ENCODE results near the gene RPL39L.
"Not testable (repeated sequence)": the region's sequence is repeated elsewhere in the genome, so short reads cannot be mapped to it uniquely, and the experiment has no call there.

RPL39L gene

GRCh38 chr3:187139126-187139894, at the start of gene RPL39L:
RPL39L (minus strand) TSS chr3:187139496; CDS start chr3:187121300, 18,196 bp downstream.
- H3K36me3 ChIP-seq (ENCODE audit: insufficient read depth, low read length): no peaks in the 10 kb centered on the region
- H3K27me3 ChIP-seq (ENCODE audit: control insufficient read depth in 1 of 2, insufficient read depth in 2 of 2, low read length in 2 of 2): no peaks in the 10 kb centered on the region
- H3K9me3 ChIP-seq (ENCODE audit: low read length): no peaks in the 10 kb centered on the region
- H3K27ac ChIP-seq (ENCODE audit: low read depth, low read length): peak within 1 kb of the TSS; percentile 50
- H3K9ac ChIP-seq (ENCODE audit: low read length): peak within 1 kb of the TSS; percentile 57
- peaks cover 3% of the 10 kb centered on the region for H3K4me1 ChIP-seq (ENCODE audit: insufficient read depth, low read length)
- H3K4me3 ChIP-seq (ENCODE audit: low read depth in 1 of 2, low read length in 2 of 2): peak within 1 kb of the TSS; percentile 64 to 83

DNA sequence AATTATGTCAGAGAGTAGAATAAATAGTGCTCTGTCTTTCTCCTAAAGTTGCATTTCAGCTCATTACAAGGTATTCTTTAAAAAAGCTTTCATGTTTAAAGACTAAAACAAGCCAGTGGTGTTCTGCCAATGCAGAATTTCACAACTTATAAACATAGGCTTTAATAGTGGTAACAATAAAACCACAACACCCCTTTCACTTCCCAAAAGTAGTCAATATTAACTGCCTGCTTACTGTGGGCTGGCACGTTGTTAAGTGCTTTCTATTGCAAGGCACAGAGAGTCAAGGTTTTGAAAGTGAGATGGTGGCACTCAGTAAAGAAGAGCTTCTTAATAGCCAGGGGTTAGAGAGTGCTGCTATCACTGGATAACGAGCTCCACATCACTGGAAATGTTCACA, 49.6 kb upstream of the RPL39L start:
- H3K27me3 ChIP-seq (ENCODE audit: control insufficient read depth in 1 of 2, insufficient read depth in 2 of 2, low read length in 2 of 2): no peaks in the 10 kb centered on the region
- no peaks in the 10 kb centered on the region for H3K9me3 ChIP-seq (ENCODE audit: low read length)
- H3K4me3 ChIP-seq (ENCODE audit: low read depth in 1 of 2, low read length in 2 of 2): no peak overlapping the region
- peaks cover 40% of the 10 kb centered on the region for H3K4me1 ChIP-seq (ENCODE audit: insufficient read depth, low read length)
- H3K9ac ChIP-seq (ENCODE audit: low read length): no peak overlapping the region
- no peaks in the 10 kb centered on the region for H3K36me3 ChIP-seq (ENCODE audit: insufficient read depth, low read length)
- H3K27ac ChIP-seq (ENCODE audit: low read depth, low read length): peak overlapping the region; percentile 80

- peak overlapping the region in 1 of 2 donors; percentile 21 for H3K4me3 ChIP-seq (ENCODE audit: low read depth in 1 of 2, low read length in 2 of 2)
- no peaks in the 10 kb centered on the region for H3K27me3 ChIP-seq (ENCODE audit: control insufficient read depth in 1 of 2, insufficient read depth in 2 of 2, low read length in 2 of 2)
- H3K9ac ChIP-seq (ENCODE audit: low read length): no peak overlapping the region
- peak overlapping the region; percentile 80 for H3K27ac ChIP-seq (ENCODE audit: low read depth, low read length)
- H3K9me3 ChIP-seq (ENCODE audit: low read length): no peaks in the 10 kb centered on the region
- H3K4me1 ChIP-seq (ENCODE audit: insufficient read depth, low read length): peaks cover 35% of the 10 kb centered on the region
- no peaks in the 10 kb centered on the region for H3K36me3 ChIP-seq (ENCODE audit: insufficient read depth, low read length)
Measured at GRCh38 chr3:187186801-187187421, 47.6 kb upstream of the RPL39L start.

DNA sequence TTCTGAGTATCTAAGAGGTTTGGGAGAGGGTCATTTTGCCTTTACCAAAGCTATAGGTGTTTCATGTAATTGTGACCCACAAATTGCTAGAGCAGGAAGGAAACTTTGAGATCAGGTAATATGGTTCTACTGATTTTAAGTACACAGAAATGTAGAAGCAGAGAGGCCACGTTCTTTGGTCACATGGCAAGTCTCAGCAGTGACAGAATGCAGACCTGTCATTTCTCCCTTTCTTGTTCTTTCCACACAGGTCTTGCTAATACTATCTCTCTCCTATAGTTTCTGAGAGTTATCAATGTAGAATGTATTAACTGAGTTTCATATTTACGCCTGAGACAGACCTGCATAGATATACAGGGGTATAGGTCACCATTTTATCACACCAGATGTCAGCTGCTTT, 47.1 kb upstream of the RPL39L start:
- no peaks in the 10 kb centered on the region for H3K9me3 ChIP-seq (ENCODE audit: low read length)
- H3K9ac ChIP-seq (ENCODE audit: low read length): no peak overlapping the region
- no peaks in the 10 kb centered on the region for H3K36me3 ChIP-seq (ENCODE audit: insufficient read depth, low read length)
- peaks cover 35% of the 10 kb centered on the region for H3K4me1 ChIP-seq (ENCODE audit: insufficient read depth, low read length)
- peak overlapping the region; percentile 80 for H3K27ac ChIP-seq (ENCODE audit: low read depth, low read length)
- H3K27me3 ChIP-seq (ENCODE audit: control insufficient read depth in 1 of 2, insufficient read depth in 2 of 2, low read length in 2 of 2): no peaks in the 10 kb centered on the region
- H3K4me3 ChIP-seq (ENCODE audit: low read depth in 1 of 2, low read length in 2 of 2): peak overlapping the region in 1 of 2 donors; percentile 21

DNA sequence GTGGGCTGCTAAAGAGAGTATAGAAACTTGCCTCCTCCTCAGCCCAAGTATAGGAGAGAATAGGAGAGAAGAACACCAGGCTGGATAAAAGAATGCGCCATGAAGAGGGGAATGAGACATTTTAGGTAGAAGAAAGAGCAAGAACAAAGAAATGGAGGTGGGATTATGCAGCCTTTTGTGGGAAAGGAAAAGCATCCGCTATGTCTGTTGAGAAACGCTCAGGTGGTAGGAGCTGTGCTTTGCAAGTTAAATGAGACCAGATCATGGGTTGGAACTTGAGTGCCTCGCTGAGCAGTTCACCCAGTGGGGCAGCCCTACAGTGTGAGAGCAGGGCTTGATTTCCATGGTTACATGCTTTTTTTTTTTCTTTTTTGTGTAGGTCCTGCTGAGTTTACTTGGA, 46.5 kb upstream of the RPL39L start:
- Histone ChIP-seq H3K4me1 (ENCODE audit: insufficient read depth, low read length) (peaks cover 35% of the 10 kb centered on the region), H3K27me3 (ENCODE audit: control insufficient read depth in 1 of 2, insufficient read depth in 2 of 2, low read length in 2 of 2) (no peaks in the 10 kb centered on the region), H3K9ac (ENCODE audit: low read length) (no peak overlapping the region), H3K4me3 (ENCODE audit: low read depth in 1 of 2, low read length in 2 of 2) (no peak overlapping the region), H3K36me3 (ENCODE audit: insufficient read depth, low read length) (no peaks in the 10 kb centered on the region), H3K27ac (ENCODE audit: low read depth, low read length) (peak overlapping the region; percentile 80), H3K9me3 (ENCODE audit: low read length) (no peaks in the 10 kb centered on the region)

DNA sequence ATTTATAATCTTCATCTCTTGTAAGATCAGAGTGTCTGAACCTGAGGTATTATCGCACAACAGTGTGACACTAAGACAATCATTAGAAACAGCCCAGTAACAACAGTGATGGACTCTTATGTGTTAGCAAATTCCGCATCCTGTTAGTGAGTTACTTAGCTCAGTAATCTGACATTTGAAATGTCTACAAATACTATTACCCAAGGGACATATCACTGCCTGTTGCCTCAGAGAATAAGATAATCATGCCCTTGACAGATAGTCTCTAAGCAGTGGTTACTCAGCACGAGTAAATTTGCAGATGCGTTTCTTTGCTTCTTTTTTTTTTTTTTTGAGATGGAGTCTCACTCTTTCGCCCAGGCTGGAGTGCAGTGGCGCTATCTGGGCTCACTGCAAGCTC, 44.6 kb upstream of the RPL39L start:
- Histone ChIP-seq H3K9me3 (ENCODE audit: low read length) (no peaks in the 10 kb centered on the region), H3K27ac (ENCODE audit: low read depth, low read length) (no peak overlapping the region), H3K36me3 (ENCODE audit: insufficient read depth, low read length) (no peaks in the 10 kb centered on the region), H3K4me3 (ENCODE audit: low read depth in 1 of 2, low read length in 2 of 2) (no peak overlapping the region), H3K9ac (ENCODE audit: low read length) (no peak overlapping the region), H3K4me1 (ENCODE audit: insufficient read depth, low read length) (peaks cover 30% of the 10 kb centered on the region), H3K27me3 (ENCODE audit: control insufficient read depth in 1 of 2, insufficient read depth in 2 of 2, low read length in 2 of 2) (no peaks in the 10 kb centered on the region)

- Histone ChIP-seq H3K4me3 (ENCODE audit: low read depth in 1 of 2, low read length in 2 of 2) (no peak overlapping the region), H3K27ac (ENCODE audit: low read depth, low read length) (no peak overlapping the region)
Measured at GRCh38 chr3:187183210-187183862, 44.0 kb upstream of the RPL39L start.

DNA sequence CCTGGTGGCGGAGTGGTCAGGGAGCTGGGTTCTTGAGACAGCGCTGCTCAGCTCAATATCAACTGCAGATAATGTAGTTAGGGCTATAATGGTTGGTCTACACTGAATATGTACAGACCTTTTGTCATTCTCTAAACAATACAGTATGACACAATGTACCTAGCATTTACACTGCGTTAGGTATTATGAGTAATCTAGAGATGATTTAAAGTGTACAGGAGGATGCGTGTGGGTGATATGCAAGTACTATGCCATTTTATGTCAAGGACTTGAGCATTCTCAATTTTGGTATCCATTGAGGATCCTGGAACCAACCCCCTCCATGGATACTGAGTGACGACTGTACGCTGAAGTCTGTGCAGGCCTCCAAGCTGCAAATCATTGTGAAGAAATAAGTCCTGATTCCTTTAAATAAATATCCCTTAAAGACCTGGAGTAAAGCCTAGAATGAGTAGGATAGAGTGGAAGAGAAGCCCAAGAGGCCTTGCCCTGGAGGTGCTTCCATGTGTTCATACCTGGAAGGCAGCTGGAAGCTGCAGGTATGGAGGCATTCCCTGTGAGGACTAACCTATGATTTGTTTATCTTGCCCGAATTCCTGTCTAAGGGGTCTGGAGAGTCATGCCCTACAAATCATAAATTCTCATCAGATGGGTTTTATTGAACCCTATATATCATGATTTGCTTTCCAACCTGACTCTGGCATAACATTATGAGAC, 42.3 kb upstream of the RPL39L start:
- H3K27me3 ChIP-seq (ENCODE audit: control insufficient read depth in 1 of 2, insufficient read depth in 2 of 2, low read length in 2 of 2): no peaks in the 10 kb centered on the region

More at GRCh38 chr3:187183210-187183862, 44.0 kb upstream of the RPL39L start:
- H3K36me3 ChIP-seq (ENCODE audit: insufficient read depth, low read length): no peaks in the 10 kb centered on the region
- H3K9ac ChIP-seq (ENCODE audit: low read length): no peak overlapping the region
- H3K27me3 ChIP-seq (ENCODE audit: control insufficient read depth in 1 of 2, insufficient read depth in 2 of 2, low read length in 2 of 2): no peaks in the 10 kb centered on the region
- peaks cover 26% of the 10 kb centered on the region for H3K4me1 ChIP-seq (ENCODE audit: insufficient read depth, low read length)
- no peaks in the 10 kb centered on the region for H3K9me3 ChIP-seq (ENCODE audit: low read length)

GRCh38 chr3:187172929-187173328, 33.6 kb upstream of the RPL39L start:
- no peak overlapping the region for H3K27ac ChIP-seq (ENCODE audit: low read depth, low read length)
- H3K4me3 ChIP-seq (ENCODE audit: low read depth in 1 of 2, low read length in 2 of 2): no peak overlapping the region
- no peaks in the 10 kb centered on the region for H3K9me3 ChIP-seq (ENCODE audit: low read length)

More for the DNA sequence above, 42.3 kb upstream of the RPL39L start:
- Histone ChIP-seq H3K4me3 (ENCODE audit: low read depth in 1 of 2, low read length in 2 of 2) (no peak overlapping the region), H3K9ac (ENCODE audit: low read length) (no peak overlapping the region), H3K27ac (ENCODE audit: low read depth, low read length) (no peak overlapping the region), H3K36me3 (ENCODE audit: insufficient read depth, low read length) (no peaks in the 10 kb centered on the region), H3K4me1 (ENCODE audit: insufficient read depth, low read length) (peaks cover 8% of the 10 kb centered on the region), H3K9me3 (ENCODE audit: low read length) (no peaks in the 10 kb centered on the region)

GRCh38 chr3:187170911-187171310, 31.6 kb upstream of the RPL39L start:
- H3K36me3 ChIP-seq (ENCODE audit: insufficient read depth, low read length); H3K4me3 ChIP-seq (ENCODE audit: low read depth in 1 of 2, low read length in 2 of 2); H3K27me3 ChIP-seq (ENCODE audit: control insufficient read depth in 1 of 2, insufficient read depth in 2 of 2, low read length in 2 of 2); H3K9ac ChIP-seq (ENCODE audit: low read length); H3K9me3 ChIP-seq (ENCODE audit: low read length); H3K27ac ChIP-seq (ENCODE audit: low read depth, low read length): not testable (repeated sequence)
- H3K4me1 ChIP-seq (ENCODE audit: insufficient read depth, low read length): peaks cover 19% of the 10 kb centered on the region

More at GRCh38 chr3:187172929-187173328, 33.6 kb upstream of the RPL39L start:
- H3K4me1 ChIP-seq (ENCODE audit: insufficient read depth, low read length): peaks cover 11% of the 10 kb centered on the region
- no peaks in the 10 kb centered on the region for H3K27me3 ChIP-seq (ENCODE audit: control insufficient read depth in 1 of 2, insufficient read depth in 2 of 2, low read length in 2 of 2)
- no peaks in the 10 kb centered on the region for H3K36me3 ChIP-seq (ENCODE audit: insufficient read depth, low read length)
- H3K9ac ChIP-seq (ENCODE audit: low read length): no peak overlapping the region
